ENCODE data around the gene UBE2G1.

The UBE2G1 gene

DNA sequence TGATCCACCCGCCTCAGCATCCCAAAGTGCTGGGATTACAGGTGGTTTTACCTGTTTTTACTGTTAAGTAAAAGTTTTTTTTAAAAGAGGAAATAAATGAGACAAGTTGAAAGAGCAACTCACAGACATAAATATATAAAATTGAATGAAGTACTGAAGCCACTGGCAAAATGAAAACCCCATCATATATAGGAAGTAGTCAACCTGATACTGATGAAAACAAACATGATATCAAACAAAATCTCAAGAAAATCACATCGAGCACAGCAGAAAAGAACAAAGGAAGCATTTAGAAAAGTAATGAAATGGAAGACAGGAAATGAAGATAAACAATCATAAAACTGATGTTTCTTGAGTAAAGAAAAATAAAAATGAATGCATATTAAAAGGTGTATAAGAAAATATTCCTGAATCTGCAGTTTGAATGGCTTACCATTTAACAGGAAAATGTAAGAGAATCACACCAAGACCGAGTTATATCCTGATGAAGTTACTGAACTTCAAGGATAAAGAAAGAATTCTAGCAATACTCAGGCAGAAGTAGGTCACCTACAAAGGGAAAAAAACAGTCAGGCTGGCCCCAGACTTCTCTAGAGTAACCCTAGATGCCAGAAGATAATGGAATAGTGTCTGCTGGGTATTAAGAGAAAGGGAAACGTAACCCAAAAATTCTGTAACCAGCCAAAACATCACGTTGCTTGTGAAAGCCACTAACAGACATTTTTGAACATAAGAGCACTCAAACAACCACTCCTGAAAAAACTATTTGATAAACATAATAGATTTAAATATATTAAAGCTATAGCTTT lies 31.5 kb downstream of the UBE2G1 start:
- in situ Hi-C loops (cut with MboI; ENCODE audit: low pct_unique_long_range_greater_than_20kb, low sequenced_read_pairs, unreplicated experiment): no loop called here
- TF ChIP-seq, protein P1, sequence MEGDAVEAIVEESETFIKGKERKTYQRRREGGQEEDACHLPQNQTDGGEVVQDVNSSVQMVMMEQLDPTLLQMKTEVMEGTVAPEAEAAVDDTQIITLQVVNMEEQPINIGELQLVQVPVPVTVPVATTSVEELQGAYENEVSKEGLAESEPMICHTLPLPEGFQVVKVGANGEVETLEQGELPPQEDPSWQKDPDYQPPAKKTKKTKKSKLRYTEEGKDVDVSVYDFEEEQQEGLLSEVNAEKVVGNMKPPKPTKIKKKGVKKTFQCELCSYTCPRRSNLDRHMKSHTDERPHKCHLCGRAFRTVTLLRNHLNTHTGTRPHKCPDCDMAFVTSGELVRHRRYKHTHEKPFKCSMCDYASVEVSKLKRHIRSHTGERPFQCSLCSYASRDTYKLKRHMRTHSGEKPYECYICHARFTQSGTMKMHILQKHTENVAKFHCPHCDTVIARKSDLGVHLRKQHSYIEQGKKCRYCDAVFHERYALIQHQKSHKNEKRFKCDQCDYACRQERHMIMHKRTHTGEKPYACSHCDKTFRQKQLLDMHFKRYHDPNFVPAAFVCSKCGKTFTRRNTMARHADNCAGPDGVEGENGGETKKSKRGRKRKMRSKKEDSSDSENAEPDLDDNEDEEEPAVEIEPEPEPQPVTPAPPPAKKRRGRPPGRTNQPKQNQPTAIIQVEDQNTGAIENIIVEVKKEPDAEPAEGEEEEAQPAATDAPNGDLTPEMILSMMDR (IDR thresholded peaks at IDR 0.05; ENCODE audit: extremely low read depth, insufficient read depth, missing control alignments): no peak
- DNase-seq (ENCODE audit: low spot score): no peak

DNA sequence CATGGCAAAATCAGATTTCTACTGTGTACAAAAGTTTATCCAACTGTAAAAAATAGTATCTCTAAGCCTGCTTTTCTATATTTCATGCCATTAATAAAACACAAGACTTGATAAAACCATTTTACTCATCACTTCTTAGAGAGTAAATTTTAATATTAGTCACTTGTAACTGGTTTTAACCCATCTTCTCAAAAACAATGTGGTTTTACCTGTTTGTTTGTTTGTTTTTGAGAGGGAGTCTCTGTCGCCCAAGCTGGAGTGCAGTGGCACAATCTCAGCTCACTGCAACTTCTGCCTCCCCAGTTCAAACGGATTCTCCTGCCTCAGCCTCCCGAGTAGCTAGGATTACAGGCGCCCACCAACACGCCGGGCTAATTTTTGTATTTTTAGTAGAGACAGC lies 32.1 kb downstream of the UBE2G1 start:
- in situ Hi-C loops (cut with MboI; ENCODE audit: low pct_unique_long_range_greater_than_20kb, low sequenced_read_pairs, unreplicated experiment): no loop called here
- TF ChIP-seq, protein P1 (IDR thresholded peaks at IDR 0.05; ENCODE audit: extremely low read depth, insufficient read depth, missing control alignments): no peak
- DNase-seq (ENCODE audit: low spot score): no peak

DNA sequence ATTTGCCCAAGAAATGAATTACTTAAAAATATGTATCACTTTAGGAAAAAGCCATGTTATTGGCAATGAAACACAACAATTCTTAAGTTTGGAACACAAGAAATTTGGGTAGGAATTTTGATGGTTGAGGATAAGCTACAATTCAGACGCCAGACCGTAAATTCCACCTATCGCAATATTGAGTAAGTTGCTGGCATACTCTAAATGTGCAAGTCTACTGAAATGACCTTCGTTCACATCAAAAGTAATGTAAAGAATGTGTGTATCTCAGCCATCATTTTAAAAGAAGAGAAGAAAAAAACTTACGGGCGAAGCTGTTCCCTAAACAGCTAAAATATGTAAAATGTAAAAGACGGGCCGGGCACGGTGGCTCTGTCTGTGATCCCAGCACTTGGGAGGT lies 33.4 kb downstream of the UBE2G1 start:
- in situ Hi-C loops (cut with MboI; ENCODE audit: low pct_unique_long_range_greater_than_20kb, low sequenced_read_pairs, unreplicated experiment): no loop called here
- TF ChIP-seq, protein P1 (IDR thresholded peaks at IDR 0.05; ENCODE audit: extremely low read depth, insufficient read depth, missing control alignments): no peak
- no peak for DNase-seq (ENCODE audit: low spot score)

DNA sequence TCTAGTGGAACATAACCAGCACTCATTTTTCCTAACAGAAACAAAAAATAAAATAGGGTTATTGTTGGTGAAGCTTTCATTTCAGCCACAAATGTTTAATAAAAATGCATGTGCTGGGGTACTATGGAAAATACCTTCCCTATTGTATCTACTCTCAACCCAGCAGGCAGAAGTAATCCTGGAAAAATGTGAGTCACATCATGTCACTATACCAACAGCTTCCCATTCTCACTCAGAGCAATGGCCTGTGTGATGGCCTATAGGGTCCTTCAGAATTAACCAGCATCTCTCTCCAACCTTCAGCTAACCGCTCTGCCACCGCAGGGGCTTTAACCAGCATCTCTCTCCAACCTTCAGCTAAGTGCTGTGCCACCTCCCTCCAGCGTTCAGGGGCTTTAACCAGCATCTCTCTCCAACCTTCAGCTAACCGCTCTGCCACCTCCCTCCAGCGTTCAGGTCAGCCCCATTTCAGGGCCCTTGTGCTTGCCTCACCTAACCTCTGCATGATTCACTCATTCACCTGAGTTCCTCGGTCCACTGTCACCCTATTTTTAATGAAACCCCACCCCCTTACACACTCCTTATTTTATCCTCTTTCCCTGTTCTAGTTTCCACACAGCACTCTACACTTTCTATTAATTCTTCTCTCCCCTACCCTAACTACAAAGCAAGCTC lies 34.0 kb downstream of the UBE2G1 start:
- in situ Hi-C loops (cut with MboI; ENCODE audit: low pct_unique_long_range_greater_than_20kb, low sequenced_read_pairs, unreplicated experiment): no loop called here
- TF ChIP-seq, protein P1 (IDR thresholded peaks at IDR 0.05; ENCODE audit: extremely low read depth, insufficient read depth, missing control alignments): no peak
- no peak for DNase-seq (ENCODE audit: low spot score)

DNA sequence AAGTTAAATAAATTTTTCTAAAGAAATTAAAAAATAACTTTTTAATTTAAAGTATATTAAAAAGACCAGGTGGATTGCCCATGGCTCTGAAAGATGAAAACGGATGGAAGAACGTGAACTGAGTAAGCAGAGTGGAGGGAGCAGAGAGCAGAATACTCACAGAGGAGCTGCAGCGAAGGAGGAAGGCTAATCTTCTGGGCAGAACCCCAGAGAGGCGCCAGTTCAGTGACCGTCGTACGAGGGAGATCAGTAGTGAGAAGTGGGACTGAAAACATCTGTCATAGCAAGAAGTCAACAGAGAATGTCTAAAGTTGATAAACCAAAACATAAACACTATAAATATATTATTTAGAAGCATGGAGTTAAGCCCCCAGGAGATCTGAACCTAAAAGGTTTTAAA lies 34.9 kb downstream of the UBE2G1 start:
- in situ Hi-C loops (cut with MboI; ENCODE audit: low pct_unique_long_range_greater_than_20kb, low sequenced_read_pairs, unreplicated experiment): no loop called here
- peak; percentile 46 for DNase-seq (ENCODE audit: low spot score)
- TF ChIP-seq, protein P1 (IDR thresholded peaks at IDR 0.05; ENCODE audit: extremely low read depth, insufficient read depth, missing control alignments): no peak

DNA sequence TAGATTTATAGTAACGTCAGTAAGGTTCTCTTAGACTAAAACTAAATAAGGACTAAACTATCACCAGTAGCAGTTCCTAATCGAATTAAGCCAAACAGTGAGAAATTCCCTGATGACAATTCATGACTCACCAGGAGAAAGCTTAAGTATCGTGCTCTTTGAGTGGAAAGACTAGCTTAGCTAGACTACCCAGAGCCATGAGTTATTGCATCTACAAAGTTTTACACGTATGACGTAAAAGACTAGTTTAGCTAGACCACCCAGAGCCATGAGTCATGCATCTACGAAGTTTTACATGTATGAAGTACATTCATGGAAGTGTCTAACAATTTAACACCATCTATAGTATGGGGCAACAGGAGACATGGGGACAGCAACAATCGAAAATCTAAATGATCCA lies 36.6 kb downstream of the UBE2G1 start:
- no peak for DNase-seq (ENCODE audit: low spot score)
- TF ChIP-seq, protein P1 (IDR thresholded peaks at IDR 0.05; ENCODE audit: extremely low read depth, insufficient read depth, missing control alignments): no peak
- in situ Hi-C loops (cut with MboI; ENCODE audit: low pct_unique_long_range_greater_than_20kb, low sequenced_read_pairs, unreplicated experiment): no loop called here

Data from GM13977 (cell line).